ENCODE data around the gene STK39.
"Not testable (repeated sequence)": the region's sequence is repeated elsewhere in the genome, so short reads cannot be mapped to it uniquely, and the experiment has no call there.

The STK39 gene

GRCh38 chr2:168090366-168091135 lies 156.8 kb downstream of the STK39 start:
- TF ChIP-seq, protein P1, sequence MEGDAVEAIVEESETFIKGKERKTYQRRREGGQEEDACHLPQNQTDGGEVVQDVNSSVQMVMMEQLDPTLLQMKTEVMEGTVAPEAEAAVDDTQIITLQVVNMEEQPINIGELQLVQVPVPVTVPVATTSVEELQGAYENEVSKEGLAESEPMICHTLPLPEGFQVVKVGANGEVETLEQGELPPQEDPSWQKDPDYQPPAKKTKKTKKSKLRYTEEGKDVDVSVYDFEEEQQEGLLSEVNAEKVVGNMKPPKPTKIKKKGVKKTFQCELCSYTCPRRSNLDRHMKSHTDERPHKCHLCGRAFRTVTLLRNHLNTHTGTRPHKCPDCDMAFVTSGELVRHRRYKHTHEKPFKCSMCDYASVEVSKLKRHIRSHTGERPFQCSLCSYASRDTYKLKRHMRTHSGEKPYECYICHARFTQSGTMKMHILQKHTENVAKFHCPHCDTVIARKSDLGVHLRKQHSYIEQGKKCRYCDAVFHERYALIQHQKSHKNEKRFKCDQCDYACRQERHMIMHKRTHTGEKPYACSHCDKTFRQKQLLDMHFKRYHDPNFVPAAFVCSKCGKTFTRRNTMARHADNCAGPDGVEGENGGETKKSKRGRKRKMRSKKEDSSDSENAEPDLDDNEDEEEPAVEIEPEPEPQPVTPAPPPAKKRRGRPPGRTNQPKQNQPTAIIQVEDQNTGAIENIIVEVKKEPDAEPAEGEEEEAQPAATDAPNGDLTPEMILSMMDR (IDR thresholded peaks at IDR 0.05; ENCODE audit: insufficient read depth, missing control alignments): no peak
- no peak for FAIRE-seq
- DNase-seq (ENCODE audit: insufficient read length, low spot score): no peak

GRCh38 chr2:168089200-168089599 lies 158.2 kb downstream of the STK39 start:
- TF ChIP-seq, protein P1 (IDR thresholded peaks at IDR 0.05; ENCODE audit: insufficient read depth, missing control alignments): no peak
- DNase-seq (ENCODE audit: insufficient read length, low spot score) (no peak), FAIRE-seq (no peak)

DNA sequence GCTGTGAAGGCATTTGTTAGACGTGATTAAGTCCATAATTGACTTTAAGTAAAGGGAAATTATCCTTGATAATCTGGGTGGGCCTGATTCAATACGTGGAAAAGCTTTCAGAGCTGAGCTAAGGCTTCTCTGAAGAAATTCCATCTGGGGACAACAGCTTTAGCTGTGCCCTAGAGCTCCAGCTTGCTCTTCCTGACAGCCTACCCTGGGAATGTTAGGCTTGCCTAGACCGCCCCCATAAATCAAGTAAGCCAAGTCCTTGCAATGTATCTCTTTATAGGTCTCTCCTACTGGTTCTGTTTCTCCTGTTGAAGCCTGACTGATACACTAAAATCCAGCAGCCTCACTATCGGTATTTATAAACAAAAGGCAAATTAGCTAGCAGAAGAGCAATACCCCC lies 160.0 kb downstream of the STK39 start:
- DNase-seq (ENCODE audit: insufficient read length, low spot score) (peak; percentile 36), FAIRE-seq (peak; percentile 80)
- TF ChIP-seq, protein P1 (IDR thresholded peaks at IDR 0.05; ENCODE audit: insufficient read depth, missing control alignments): no peak

- DNase-seq (ENCODE audit: insufficient read length, low spot score): no peak
- TF ChIP-seq, protein P1 (IDR thresholded peaks at IDR 0.05; ENCODE audit: insufficient read depth, missing control alignments): no peak
- FAIRE-seq: no peak
Observed at GRCh38 chr2:168086851-168087250, 160.5 kb downstream of the STK39 start.

DNA sequence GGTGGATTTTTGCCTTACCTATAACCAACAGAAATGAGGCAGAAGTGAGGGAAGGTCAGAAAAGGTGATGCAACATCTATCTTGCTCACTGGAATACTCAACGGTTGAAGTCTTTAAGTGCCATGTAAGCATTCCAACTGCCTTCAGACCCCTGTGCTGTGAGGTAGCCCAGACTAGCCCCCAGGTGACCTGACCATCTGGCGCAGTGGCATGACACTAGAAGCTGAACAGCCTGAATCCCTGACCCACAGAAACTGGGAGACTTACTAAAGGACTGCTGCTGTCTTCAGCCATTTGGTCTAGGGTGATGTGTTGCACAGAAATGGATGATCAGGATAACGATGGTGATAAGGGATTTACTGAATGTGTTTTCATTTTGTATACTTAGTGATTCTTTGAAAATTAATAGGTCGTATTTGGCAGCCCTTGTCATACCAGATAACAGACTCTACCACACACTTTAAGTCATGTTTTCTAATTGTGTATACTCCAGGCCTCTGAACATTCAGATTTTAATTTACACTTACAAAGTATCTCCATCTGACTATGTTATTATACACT lies 161.5 kb downstream of the STK39 start:
- no peak for DNase-seq (ENCODE audit: insufficient read length, low spot score)
- TF ChIP-seq, protein P1 (IDR thresholded peaks at IDR 0.05; ENCODE audit: insufficient read depth, missing control alignments): no peak
- no peak for FAIRE-seq

DNA sequence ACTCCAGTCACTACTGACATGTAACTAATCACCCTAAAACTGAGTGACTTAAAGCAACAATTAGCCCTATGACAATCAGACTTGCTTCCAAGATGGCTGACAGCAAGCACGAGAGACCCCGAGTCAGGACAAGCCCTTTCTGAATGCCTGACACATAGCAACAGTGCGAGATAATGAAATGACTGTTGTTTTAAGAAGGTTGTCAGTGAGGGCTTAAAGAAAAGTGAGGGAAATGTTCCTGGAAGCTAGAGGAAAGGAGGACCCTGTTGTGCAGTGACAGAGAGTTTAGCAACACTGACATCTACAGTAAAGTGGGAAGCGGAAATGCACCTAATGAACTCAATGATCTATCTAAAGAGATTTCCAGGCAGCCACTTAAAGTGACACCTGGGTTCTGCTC lies 163.1 kb downstream of the STK39 start:
- FAIRE-seq: no peak
- TF ChIP-seq, protein P1 (IDR thresholded peaks at IDR 0.05; ENCODE audit: insufficient read depth, missing control alignments): no peak
- DNase-seq (ENCODE audit: insufficient read length, low spot score): no peak

- not testable (repeated sequence) for DNase-seq (ENCODE audit: insufficient read length, low spot score); FAIRE-seq
Observed at GRCh38 chr2:168081452-168081851, 165.9 kb downstream of the STK39 start.
